CD4-positive, CD25-positive, alpha-beta regulatory T cell (primary cell): ENCODE measurements around the gene PPP1R12C. TPM values are rescaled to one million over a fixed set of nuclear protein-coding genes. Genes with fewer than 3 reads are reported as not detected.
"Not testable (repeated sequence)": the region's sequence is repeated elsewhere in the genome, so short reads cannot be mapped to it uniquely, and the experiment has no call there.

Source experiments
- ATAC-seq, 2 donors: fragments of 150-1000 bp; cut with Tn5 transposase; one replicate each; pipeline ENCODE4 v1.10.0; 2021; ENCODE audit warnings: low read depth in 2 of 2, moderate number of reproducible peaks in 2 of 2, moderate library complexity in 1 of 2
- DNase-seq, 3 donors: peaks; one replicate each; pipeline versions ENCODE4 v3.0.0 to v3.0.0-alpha.2; 2012 to 2022; ENCODE audit warnings: mixed read lengths in 1 of 3
- H3K27ac ChIP-seq: one replicate; pipeline ENCODE4 v1.7.0; 2013; ENCODE audit warnings: mild to moderate bottlenecking, low read length; ENCODE audit not compliant: insufficient read depth, poor library complexity, severe bottlenecking
- H3K27me3 ChIP-seq: one replicate; pipeline ENCODE4 v1.7.0; 2013; ENCODE audit warnings: low read length; ENCODE audit not compliant: control insufficient read depth, insufficient read depth
- H3K36me3 ChIP-seq: one replicate; pipeline ENCODE4 v1.7.0; 2013; ENCODE audit warnings: mild to moderate bottlenecking, low read length, moderate library complexity; ENCODE audit not compliant: control insufficient read depth, insufficient read depth
- H3K4me1 ChIP-seq: 2 replicates; pipeline ENCODE4 v1.7.0; 2013; ENCODE audit warnings: mild to moderate bottlenecking, low read length; ENCODE audit not compliant: insufficient read depth, control insufficient read depth, poor library complexity, severe bottlenecking
- H3K4me3 ChIP-seq: one replicate; pipeline ENCODE4 v1.7.0; 2013; ENCODE audit warnings: low read depth, mild to moderate bottlenecking, low read length, moderate library complexity
- H3K9me3 ChIP-seq, 2 experiments: 1 replicate in 1 of 2; 2 replicates in 1 of 2; pipeline ENCODE4 v1.7.0; 2013; ENCODE audit warnings: low read length in 2 of 2, mild to moderate bottlenecking in 1 of 2, moderate library complexity in 1 of 2; ENCODE audit not compliant: control insufficient read depth in 2 of 2
- H3K27ac Mint-ChIP-seq, 3 donors: one replicate each; pipeline ENCODE4 v1.8.0; 2020 to 2022; ENCODE audit warnings: mild to moderate bottlenecking in 3 of 3, mixed read lengths in 3 of 3, moderate library complexity in 2 of 3
- H3K27me3 Mint-ChIP-seq: one replicate; pipeline ENCODE4 v1.8.0; 2022; ENCODE audit warnings: mild to moderate bottlenecking, mixed read lengths
- H3K36me3 Mint-ChIP-seq: one replicate; pipeline ENCODE4 v1.8.0; 2020; ENCODE audit warnings: mixed read lengths
- H3K4me1 Mint-ChIP-seq, 4 donors: one replicate each; pipeline ENCODE4 v1.8.0; 2020 to 2022; ENCODE audit warnings: mixed read lengths in 4 of 4, mild to moderate bottlenecking in 1 of 4
- H3K4me3 Mint-ChIP-seq, 4 donors: one replicate each; pipeline ENCODE4 v1.8.0; 2020 to 2022; ENCODE audit warnings: mild to moderate bottlenecking in 4 of 4, mixed read lengths in 4 of 4, moderate library complexity in 3 of 4
- H3K9me3 Mint-ChIP-seq, 7 donors: one replicate each; pipeline ENCODE4 v1.8.0; 2020 to 2022; ENCODE audit warnings: mixed read lengths in 7 of 7, mild to moderate bottlenecking in 3 of 7, moderate library complexity in 2 of 7
- polyA plus RNA-seq, 4 donors: library from polyadenylated mRNA; unstranded; fragments of 300-500 nt; fragmentation: Illumina TruSeq; gene quantifications; one replicate each; pipeline ENCODE4 v1.2.3, GENCODE V29; 2021
- total RNA-seq: library from RNA; stranded (reverse); gene quantifications from one replicate; pipeline ENCODE4 v1.2.3, GENCODE V29; 2022

The PPP1R12C gene
- total and polyA plus RNA-seq, 5 donors from 2014 or later, result 2.2 to 191 (median 3.8) TPM

DNA sequence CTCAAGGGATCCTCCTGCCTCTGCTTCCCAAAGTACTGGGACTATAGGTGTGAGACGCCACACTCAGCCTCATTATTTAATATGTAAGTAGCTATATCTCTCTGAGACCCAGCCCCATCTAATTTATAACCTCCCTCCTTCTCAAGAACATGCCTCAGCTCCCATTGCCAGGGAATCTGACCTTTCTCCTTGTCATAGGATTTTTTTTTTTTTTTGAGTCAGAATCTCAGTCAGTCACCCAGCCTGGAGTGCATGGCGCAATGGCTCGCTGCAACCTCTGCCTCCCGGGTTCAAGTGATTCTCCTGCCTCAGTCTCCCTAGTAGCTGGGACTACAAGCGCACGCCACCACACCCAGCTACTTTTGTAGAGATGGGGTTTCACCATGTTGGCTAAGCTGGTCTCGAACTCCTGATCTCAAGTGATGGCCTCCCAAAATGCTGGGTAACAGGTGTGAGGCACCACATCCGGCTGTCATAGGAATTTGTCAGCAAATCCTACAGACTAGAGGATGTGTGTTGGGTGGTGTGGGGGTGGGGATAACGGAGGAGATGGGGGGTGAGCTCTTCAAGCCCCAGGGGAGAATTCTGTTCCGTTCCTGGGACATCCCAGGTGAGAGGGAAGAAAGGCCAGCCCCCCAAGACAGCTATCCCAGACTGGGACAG lies 46.8 kb downstream of the PPP1R12C start:
- peaks cover 6 to 23% (median 9%) of the 10 kb centered on the region in 4 donors for H3K4me1 Mint-ChIP-seq
- no peak for ATAC-seq
- peaks cover 8% of the 10 kb centered on the region for H3K4me1 ChIP-seq
- no peaks in the 10 kb centered on the region for H3K36me3 Mint-ChIP-seq
- no peak overlapping the region for H3K27ac Mint-ChIP-seq
- peaks cover 17% of the 10 kb centered on the region for H3K27me3 ChIP-seq
- H3K27ac ChIP-seq, result no peak overlapping the region
- H3K9me3 Mint-ChIP-seq, result peaks cover 0 to 6% (median 2%) of the 10 kb centered on the region in 7 donors
- no peaks in the 10 kb centered on the region for H3K36me3 ChIP-seq
- peaks cover 80% of the 10 kb centered on the region for H3K27me3 Mint-ChIP-seq
- no peak overlapping the region for H3K4me3 ChIP-seq
- DNase-seq, result peak in 1 of 3 donors; percentile 44
- no peak overlapping the region for H3K4me3 Mint-ChIP-seq
- H3K9me3 ChIP-seq, result peaks cover 3 to 8% of the 10 kb centered on the region in 2 experiments

DNA sequence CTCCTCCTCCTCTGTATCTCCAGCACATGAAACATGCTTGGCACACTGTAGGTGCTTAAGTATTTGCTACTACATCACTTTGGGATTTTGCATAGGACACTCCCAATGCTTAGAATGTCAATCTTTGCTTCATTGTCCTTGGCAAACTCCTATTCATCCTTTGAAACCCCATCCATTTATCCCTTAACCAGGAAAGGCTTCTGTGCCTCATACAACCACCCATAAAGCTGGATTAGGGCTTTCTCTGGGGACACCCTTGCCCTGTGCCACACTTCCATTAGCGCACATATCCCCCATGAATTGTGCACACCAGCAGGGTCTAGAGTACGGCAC lies 47.6 kb downstream of the PPP1R12C start:
- H3K36me3 ChIP-seq, result no peaks in the 10 kb centered on the region
- H3K9me3 Mint-ChIP-seq, result peaks cover 0 to 6% (median 2%) of the 10 kb centered on the region in 7 donors
- H3K27me3 ChIP-seq, result peaks cover 17% of the 10 kb centered on the region
- no peak for ATAC-seq
- peaks cover 6 to 23% (median 9%) of the 10 kb centered on the region in 4 donors for H3K4me1 Mint-ChIP-seq
- H3K27ac ChIP-seq, result no peak overlapping the region
- peak overlapping the region in 3 of 4 donors; percentile 40 to 81 (median 53) for H3K4me3 Mint-ChIP-seq
- peak overlapping the region in 1 of 3 donors; percentile 6 for H3K27ac Mint-ChIP-seq
- peaks cover 73% of the 10 kb centered on the region for H3K27me3 Mint-ChIP-seq
- H3K36me3 Mint-ChIP-seq, result no peaks in the 10 kb centered on the region
- H3K4me3 ChIP-seq, result no peak overlapping the region
- H3K4me1 ChIP-seq, result peaks cover 8% of the 10 kb centered on the region
- no peak for DNase-seq
- H3K9me3 ChIP-seq, result peaks cover 3 to 8% of the 10 kb centered on the region in 2 experiments

DNA sequence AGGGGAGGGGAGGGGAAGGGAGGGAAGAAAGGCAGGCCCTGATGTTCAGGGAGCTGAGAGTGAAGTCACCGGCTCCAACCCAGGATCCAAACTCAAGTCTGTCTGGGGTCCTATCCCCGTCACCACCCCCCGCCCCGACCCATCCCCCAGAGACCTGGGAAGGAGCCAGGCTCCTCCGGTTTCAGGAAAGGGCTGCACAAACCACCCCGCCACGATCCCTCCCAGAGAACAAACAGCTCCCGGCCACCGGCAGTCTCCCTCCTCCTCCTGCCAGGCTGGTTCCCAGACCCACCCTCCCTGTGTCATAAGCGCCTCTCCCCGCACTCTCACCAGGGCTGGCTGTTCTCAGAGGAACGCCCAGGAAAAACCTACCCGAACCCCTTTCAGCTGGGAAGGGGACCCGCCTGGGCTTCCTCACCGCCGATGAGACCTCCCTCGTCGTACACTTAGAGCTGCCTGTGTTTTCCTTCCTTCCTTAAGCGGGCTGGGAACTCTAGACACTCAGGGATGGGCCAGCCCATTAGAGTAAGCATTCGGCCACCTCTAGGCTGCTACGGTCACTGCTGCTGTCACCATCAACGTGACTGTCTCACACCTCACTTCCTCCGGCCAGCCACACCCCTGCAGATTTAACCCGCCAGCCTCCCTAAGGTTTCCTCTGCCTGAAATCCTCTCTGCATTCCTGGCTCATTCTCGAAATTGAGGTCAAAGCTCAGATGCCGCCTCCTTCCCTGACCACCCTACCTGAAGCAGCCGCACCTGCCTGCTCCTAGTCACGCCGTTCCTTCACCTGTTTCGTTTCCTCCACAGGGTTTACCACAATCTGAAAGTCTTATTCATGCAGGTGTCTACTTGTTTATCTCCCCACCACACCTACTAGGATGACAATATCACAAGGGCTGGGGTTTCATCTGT lies 48.2 kb downstream of the PPP1R12C start:
- DNase-seq, result peak in 1 of 3 donors; percentile 56
- Histone ChIP-seq H3K27ac (no peak overlapping the region), H3K36me3 (no peaks in the 10 kb centered on the region), H3K4me3 (no peak overlapping the region), H3K4me1 (peaks cover 8% of the 10 kb centered on the region), H3K27me3 (peaks cover 17% of the 10 kb centered on the region), H3K9me3 (peaks cover 3 to 8% of the 10 kb centered on the region in 2 experiments)
- H3K36me3 Mint-ChIP-seq, result no peaks in the 10 kb centered on the region
- ATAC-seq, result peak in 1 of 2 donors; percentile 61
- H3K27me3 Mint-ChIP-seq, result peaks cover 73% of the 10 kb centered on the region
- peaks cover 6 to 23% (median 9%) of the 10 kb centered on the region in 4 donors for H3K4me1 Mint-ChIP-seq
- H3K27ac Mint-ChIP-seq, result peak overlapping the region; percentile 6 to 33 (median 16)
- H3K9me3 Mint-ChIP-seq, result peaks cover 0 to 6% (median 2%) of the 10 kb centered on the region in 7 donors
- peak overlapping the region in 3 of 4 donors; percentile 40 to 81 (median 53) for H3K4me3 Mint-ChIP-seq

DNA sequence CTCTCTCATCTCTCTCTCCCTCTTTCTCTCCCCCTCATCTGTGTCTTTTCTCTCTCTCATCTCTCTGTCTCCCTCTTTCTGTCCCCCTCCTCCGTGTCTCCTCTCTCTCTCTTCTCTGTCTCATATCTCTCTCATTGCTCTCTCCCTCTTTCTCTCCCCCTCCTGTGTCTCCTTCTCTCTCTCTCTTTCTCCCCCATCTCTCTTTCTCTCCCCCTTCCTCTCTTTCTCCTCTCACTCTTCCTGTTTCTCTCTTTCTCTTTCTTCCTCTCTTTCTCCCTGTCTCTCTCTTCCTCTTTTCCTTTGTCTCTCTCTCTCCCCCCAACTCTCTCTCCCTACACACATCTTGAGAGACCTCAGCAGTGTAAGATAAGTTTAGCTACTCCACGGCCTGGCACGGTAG lies 49.6 kb downstream of the PPP1R12C start:
- Mint-ChIP-seq H3K4me3 (peak overlapping the region in 1 of 4 donors; percentile 52), H3K27me3 (peaks cover 71% of the 10 kb centered on the region), H3K4me1 (peaks cover 6 to 28% (median 9%) of the 10 kb centered on the region in 4 donors), H3K27ac (peak overlapping the region in 1 of 3 donors; percentile 53), H3K9me3 (peaks cover 0 to 6% (median 1%) of the 10 kb centered on the region in 7 donors), H3K36me3 (no peaks in the 10 kb centered on the region)
- no peak overlapping the region for H3K4me3 ChIP-seq
- no peak overlapping the region for H3K27ac ChIP-seq
- DNase-seq (no peak), ATAC-seq (no peak)
- no peaks in the 10 kb centered on the region for H3K36me3 ChIP-seq
- peaks cover 17% of the 10 kb centered on the region for H3K27me3 ChIP-seq
- peaks cover 3 to 8% of the 10 kb centered on the region in 2 experiments for H3K9me3 ChIP-seq
- H3K4me1 ChIP-seq, result peaks cover 8% of the 10 kb centered on the region

DNA sequence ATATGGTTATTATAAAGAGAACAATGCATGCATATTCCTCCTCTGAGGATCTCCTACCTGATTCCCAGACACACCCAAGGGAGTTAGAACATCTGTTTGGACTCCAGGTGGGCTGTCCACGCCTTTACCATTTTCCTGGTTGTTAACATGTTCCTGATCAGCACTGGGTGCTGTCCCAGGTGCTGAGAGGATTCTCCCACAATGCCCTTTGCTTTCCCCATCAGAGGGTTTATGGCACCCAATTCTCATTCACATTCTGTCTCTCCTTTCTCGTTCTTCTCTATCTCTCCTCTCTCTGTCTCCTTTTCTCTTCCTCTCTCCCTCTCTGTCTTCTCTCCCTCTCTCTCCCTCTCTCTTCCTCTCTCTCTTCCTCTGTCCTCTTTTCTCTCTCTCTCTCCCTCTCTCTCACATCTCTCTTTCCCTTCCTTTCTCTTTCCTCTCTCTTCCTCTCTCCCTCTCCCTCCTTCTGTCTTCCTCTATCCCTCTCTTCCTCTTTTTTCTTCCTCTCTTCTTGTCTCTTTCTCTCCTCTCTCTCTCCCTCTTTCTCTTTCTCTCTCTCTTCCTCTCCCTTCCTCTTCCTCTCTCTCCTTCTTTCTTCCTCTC lies 51.2 kb downstream of the PPP1R12C start:
- no peak overlapping the region for H3K27ac ChIP-seq
- H3K4me3 Mint-ChIP-seq, result no peak overlapping the region
- H3K36me3 Mint-ChIP-seq, result no peaks in the 10 kb centered on the region
- peak overlapping the region in 1 of 3 donors; percentile 83 for H3K27ac Mint-ChIP-seq
- H3K4me1 ChIP-seq, result peaks cover 21% of the 10 kb centered on the region
- H3K36me3 ChIP-seq, result no peaks in the 10 kb centered on the region
- no peak for ATAC-seq
- H3K27me3 Mint-ChIP-seq, result peaks cover 55% of the 10 kb centered on the region
- peaks cover 17% of the 10 kb centered on the region for H3K27me3 ChIP-seq
- H3K9me3 Mint-ChIP-seq, result peaks cover 0 to 5% (median 1%) of the 10 kb centered on the region in 7 donors
- H3K4me1 Mint-ChIP-seq, result peaks cover 6 to 41% (median 14%) of the 10 kb centered on the region in 4 donors
- no peak overlapping the region for H3K4me3 ChIP-seq
- DNase-seq, result no peak
- H3K9me3 ChIP-seq, result peaks cover 3 to 8% of the 10 kb centered on the region in 2 experiments

DNA sequence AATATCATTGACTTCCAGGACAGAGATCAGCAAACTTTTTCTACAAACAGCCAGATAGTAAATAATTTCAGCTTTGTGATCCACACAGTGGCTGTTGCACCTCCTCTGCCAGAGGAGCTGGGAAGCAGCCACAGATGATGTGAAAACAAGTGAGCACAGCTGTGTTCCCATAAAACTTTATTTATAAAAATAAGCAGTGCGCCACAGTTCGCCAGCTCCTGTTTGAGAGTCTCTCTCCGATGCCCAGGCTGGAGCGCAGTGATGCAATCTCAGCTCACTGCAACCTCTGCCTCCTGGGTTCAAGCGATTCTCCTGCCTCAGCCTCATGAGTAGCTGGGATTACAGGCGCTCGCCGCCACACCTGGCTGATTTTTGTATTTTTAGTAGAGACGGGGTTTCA lies 51.9 kb downstream of the PPP1R12C start:
- Mint-ChIP-seq H3K27me3 (peaks cover 53% of the 10 kb centered on the region), H3K4me1 (peaks cover 6 to 43% (median 16%) of the 10 kb centered on the region in 4 donors)
- Histone ChIP-seq H3K27me3 (peaks cover 17% of the 10 kb centered on the region), H3K4me1 (peaks cover 24% of the 10 kb centered on the region)
- not testable (repeated sequence) for H3K36me3 ChIP-seq, ATAC-seq, DNase-seq, H3K9me3 ChIP-seq, H3K27ac Mint-ChIP-seq, H3K27ac ChIP-seq, H3K4me3 Mint-ChIP-seq, H3K4me3 ChIP-seq, H3K36me3 Mint-ChIP-seq, H3K9me3 Mint-ChIP-seq

DNA sequence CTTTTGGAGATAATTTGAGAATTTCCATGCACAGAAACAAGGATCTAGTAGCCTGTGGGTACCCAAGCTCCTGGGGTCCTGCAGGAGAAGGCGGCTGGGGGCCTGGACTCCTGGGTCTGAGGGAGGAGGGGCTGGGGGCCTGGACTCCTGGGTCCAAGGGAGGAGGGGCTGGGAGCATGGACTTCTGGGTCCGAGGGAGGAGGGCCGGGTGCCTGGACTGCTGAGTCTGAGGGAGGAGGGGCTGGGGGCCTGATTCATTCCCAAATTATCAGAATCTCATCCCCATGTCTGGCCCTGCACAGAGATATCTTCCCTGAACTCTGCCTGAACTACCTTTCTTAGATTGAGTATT lies 54.0 kb downstream of the PPP1R12C start:
- H3K4me3 ChIP-seq, result peak overlapping the region; percentile 30
- peaks cover 12% of the 10 kb centered on the region for H3K27me3 ChIP-seq
- H3K4me1 ChIP-seq, result peaks cover 16% of the 10 kb centered on the region
- Mint-ChIP-seq H3K27me3 (peaks cover 39% of the 10 kb centered on the region), H3K36me3 (peaks cover 12% of the 10 kb centered on the region), H3K27ac (peak overlapping the region in 2 of 3 donors; percentile 84 to 86), H3K4me3 (peak overlapping the region; percentile 76 to 90 (median 84)), H3K4me1 (peaks cover 0 to 42% (median 11%) of the 10 kb centered on the region in 4 donors), H3K9me3 (peaks cover 0 to 5% (median 0%) of the 10 kb centered on the region in 7 donors)
- H3K27ac ChIP-seq, result no peak overlapping the region
- no peaks in the 10 kb centered on the region for H3K9me3 ChIP-seq
- ATAC-seq (no peak), DNase-seq (no peak)
- peaks cover 4% of the 10 kb centered on the region for H3K36me3 ChIP-seq
